ENCODE data around the gene ADCK1.

DNA sequence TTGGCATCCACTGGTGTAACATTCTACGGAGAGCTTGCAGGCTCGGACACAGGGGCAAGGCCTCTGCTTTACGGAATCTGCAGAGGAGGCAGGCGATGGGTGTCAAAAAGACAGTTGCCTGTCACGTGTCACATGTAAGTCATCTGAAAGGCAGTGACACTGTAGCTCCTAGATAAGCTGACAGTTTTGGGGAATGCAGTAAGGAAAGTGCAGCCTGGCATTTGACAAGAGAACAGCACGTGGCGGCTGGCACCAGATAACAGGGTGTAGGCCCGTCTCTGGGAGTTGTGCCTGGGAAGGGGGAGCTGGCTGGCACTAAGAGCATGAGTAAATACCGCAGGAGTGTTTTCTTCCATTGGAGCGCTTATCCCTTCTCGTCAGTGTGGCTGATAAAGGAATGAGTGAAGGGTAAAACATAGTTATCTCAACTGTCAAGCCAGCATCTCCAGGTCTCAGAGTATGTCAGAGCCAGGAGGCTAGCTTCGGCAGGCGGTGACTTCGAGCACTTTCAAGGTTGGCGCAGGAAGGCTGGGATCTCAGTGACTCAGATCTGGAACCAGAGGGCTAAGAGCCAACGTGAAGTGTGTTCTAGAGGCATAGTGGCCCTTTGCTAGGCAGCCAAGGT is 26.1 kb downstream of the ADCK1 start:
- TF ChIP-seq POLR2A (IDR thresholded peaks at IDR 0.05; ENCODE audit: low read depth, low read length) (no peak), POLR2AphosphoS5 (IDR thresholded peaks at IDR 0.05; ENCODE audit: low read depth, low read length) (no peak), TAF1 (IDR thresholded peaks at IDR 0.05; ENCODE audit: borderline replicate concordance, low read depth, low read length) (no peak)

Data from GM12892 (cell line).